ENCODE data around the gene PPP6R2. TPM values are rescaled to one million over a fixed set of nuclear protein-coding genes. Genes with fewer than 3 reads are reported as not detected.

The PPP6R2 gene
- polyA plus RNA-seq, 3 donors: 9.1 to 74.5 (median 10.3) TPM

DNA sequence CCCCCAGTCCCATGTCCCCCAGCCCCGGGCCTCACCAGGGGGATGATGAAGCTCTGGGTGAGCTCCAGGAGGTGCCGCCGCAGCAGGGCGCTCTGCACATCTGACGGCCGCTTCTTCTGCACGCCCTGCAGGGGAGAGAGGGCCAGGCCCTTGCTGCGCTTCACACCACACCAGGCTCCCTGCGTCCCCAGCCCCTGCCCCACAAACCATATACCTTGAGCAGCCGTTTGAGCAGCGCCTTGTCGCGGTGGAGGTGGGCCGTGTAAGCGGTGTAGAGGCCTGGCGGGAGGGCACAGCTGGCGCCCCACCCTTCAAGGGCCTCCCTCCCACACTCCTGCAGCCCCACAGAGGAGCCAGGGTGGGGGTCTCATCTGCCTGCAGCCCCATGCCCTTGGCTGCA is 29.5 kb upstream of the PPP6R2 start:
- no peak overlapping the region for H2AFZ ChIP-seq (ENCODE audit: insufficient read depth, low read depth, low read length, poor library complexity, severe bottlenecking)
- peak overlapping the region in 1 of 2 donors; percentile 96 for H3K4me3 Mint-ChIP-seq
- peak overlapping the region; percentile 70 to 87 for H3K27ac ChIP-seq (ENCODE audit: low read depth in 1 of 2, low read length in 2 of 2)
- H3K4me2 ChIP-seq (replicated peaks; ENCODE audit: extremely low read depth, low read length, poor library complexity, severe bottlenecking): peak overlapping the region; percentile 84
- peaks cover 0 to 2% (median 0%) of the 10 kb centered on the region in 7 donors for H3K9me3 Mint-ChIP-seq
- WGBS (ENCODE audit: insufficient coverage): 82% methylated on average over 8 of the region's 17 CpGs
- peaks cover 2 to 5% (median 3%) of the 10 kb centered on the region in 3 donors for H3K27me3 Mint-ChIP-seq (ENCODE audit: low read depth in 3 of 3)
- peaks cover 39% of the 10 kb centered on the region in 2 donors for H3K4me1 ChIP-seq (ENCODE audit: control insufficient read depth in 1 of 2, insufficient read depth in 2 of 2, low read length in 2 of 2)
- TF ChIP-seq, protein P1, sequence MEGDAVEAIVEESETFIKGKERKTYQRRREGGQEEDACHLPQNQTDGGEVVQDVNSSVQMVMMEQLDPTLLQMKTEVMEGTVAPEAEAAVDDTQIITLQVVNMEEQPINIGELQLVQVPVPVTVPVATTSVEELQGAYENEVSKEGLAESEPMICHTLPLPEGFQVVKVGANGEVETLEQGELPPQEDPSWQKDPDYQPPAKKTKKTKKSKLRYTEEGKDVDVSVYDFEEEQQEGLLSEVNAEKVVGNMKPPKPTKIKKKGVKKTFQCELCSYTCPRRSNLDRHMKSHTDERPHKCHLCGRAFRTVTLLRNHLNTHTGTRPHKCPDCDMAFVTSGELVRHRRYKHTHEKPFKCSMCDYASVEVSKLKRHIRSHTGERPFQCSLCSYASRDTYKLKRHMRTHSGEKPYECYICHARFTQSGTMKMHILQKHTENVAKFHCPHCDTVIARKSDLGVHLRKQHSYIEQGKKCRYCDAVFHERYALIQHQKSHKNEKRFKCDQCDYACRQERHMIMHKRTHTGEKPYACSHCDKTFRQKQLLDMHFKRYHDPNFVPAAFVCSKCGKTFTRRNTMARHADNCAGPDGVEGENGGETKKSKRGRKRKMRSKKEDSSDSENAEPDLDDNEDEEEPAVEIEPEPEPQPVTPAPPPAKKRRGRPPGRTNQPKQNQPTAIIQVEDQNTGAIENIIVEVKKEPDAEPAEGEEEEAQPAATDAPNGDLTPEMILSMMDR (IDR thresholded peaks at IDR 0.05): no peak
- H3K4me3 ChIP-seq (replicated peaks in 1 of 3; ENCODE audit: low read depth in 2 of 3, low read length in 3 of 3): peak overlapping the region in 1 of 3 experiments; percentile 74
- H3K79me2 ChIP-seq (ENCODE audit: insufficient read depth, low read length): peaks cover 11% of the 10 kb centered on the region
- peaks cover 0 to 4% of the 10 kb centered on the region in 2 donors for H3K36me3 ChIP-seq (replicated peaks in 1 of 2; ENCODE audit: control insufficient read depth in 1 of 2, insufficient read depth in 2 of 2, low read length in 2 of 2)
- peaks cover 36% of the 10 kb centered on the region for H3K4me1 Mint-ChIP-seq
- H3K27me3 ChIP-seq (ENCODE audit: control insufficient read depth in 2 of 2, insufficient read depth in 2 of 2, low read length in 2 of 2): no peaks in the 10 kb centered on the region
- no peaks in the 10 kb centered on the region for H3K9me3 ChIP-seq (replicated peaks in 1 of 2; ENCODE audit: control insufficient read depth in 1 of 2, insufficient read depth in 1 of 2, low read length in 2 of 2)
- DNase-seq: no peak
- intact Hi-C loops (cut with micrococcal nuclease): no loop called here
- peaks cover 2 to 5% of the 10 kb centered on the region in 2 donors for H3K36me3 Mint-ChIP-seq
- H4K20me1 ChIP-seq (ENCODE audit: insufficient read depth, low read length): no peaks in the 10 kb centered on the region
- H3K27ac Mint-ChIP-seq: peak overlapping the region in 5 of 7 donors; percentile 54 to 96 (median 85)
- peak overlapping the region; percentile 66 for H3K9ac ChIP-seq (ENCODE audit: insufficient read depth, low read length, poor library complexity, severe bottlenecking)

DNA sequence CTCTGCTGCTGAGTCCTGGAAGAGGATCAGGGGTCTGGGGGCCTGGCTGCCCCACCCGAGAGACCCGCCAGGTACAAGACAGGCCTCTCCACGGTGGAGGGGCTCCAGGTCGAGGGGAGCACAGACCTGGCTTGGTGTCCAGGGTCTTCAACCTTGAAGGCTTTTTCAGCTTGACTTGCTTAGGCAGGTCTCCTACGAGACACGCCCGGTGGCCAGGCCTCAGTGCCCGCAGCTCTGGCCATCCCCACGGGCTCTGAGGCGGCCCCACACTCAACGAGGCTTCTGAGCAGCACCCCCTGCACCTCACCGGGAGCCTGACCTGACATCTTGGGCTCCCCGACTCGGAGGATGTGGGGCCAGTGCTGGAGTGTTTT is 29.1 kb upstream of the PPP6R2 start:
- TF ChIP-seq, protein P1 (IDR thresholded peaks at IDR 0.05): no peak
- Mint-ChIP-seq H3K4me1 (peaks cover 31% of the 10 kb centered on the region), H3K4me3 (peak overlapping the region; percentile 75 to 96), H3K27me3 (ENCODE audit: low read depth in 3 of 3) (peaks cover 2 to 3% (median 3%) of the 10 kb centered on the region in 3 donors), H3K9me3 (peaks cover 0 to 2% (median 0%) of the 10 kb centered on the region in 7 donors), H3K27ac (peak overlapping the region; percentile 81 to 96 (median 92)), H3K36me3 (peaks cover 2 to 5% of the 10 kb centered on the region in 2 donors)
- H3K4me3 ChIP-seq (replicated peaks in 1 of 3; ENCODE audit: low read depth in 2 of 3, low read length in 3 of 3): peak overlapping the region in 2 of 3 experiments; percentile 43 to 74
- H3K36me3 ChIP-seq (replicated peaks in 1 of 2; ENCODE audit: control insufficient read depth in 1 of 2, insufficient read depth in 2 of 2, low read length in 2 of 2): peaks cover 0 to 4% of the 10 kb centered on the region in 2 donors
- no peaks in the 10 kb centered on the region for H3K9me3 ChIP-seq (replicated peaks in 1 of 2; ENCODE audit: control insufficient read depth in 1 of 2, insufficient read depth in 1 of 2, low read length in 2 of 2)
- peak overlapping the region; percentile 80 for H2AFZ ChIP-seq (ENCODE audit: insufficient read depth, low read depth, low read length, poor library complexity, severe bottlenecking)
- H3K9ac ChIP-seq (ENCODE audit: insufficient read depth, low read length, poor library complexity, severe bottlenecking): peak overlapping the region; percentile 66
- H3K79me2 ChIP-seq (ENCODE audit: insufficient read depth, low read length): peaks cover 11% of the 10 kb centered on the region
- 50% methylated on average over 11 of the region's 14 CpGs for WGBS (ENCODE audit: insufficient coverage)
- H4K20me1 ChIP-seq (ENCODE audit: insufficient read depth, low read length): no peaks in the 10 kb centered on the region
- H3K4me1 ChIP-seq (ENCODE audit: control insufficient read depth in 1 of 2, insufficient read depth in 2 of 2, low read length in 2 of 2): peaks cover 34% of the 10 kb centered on the region in 2 donors
- peak overlapping the region; percentile 70 to 87 for H3K27ac ChIP-seq (ENCODE audit: low read depth in 1 of 2, low read length in 2 of 2)
- H3K4me2 ChIP-seq (replicated peaks; ENCODE audit: extremely low read depth, low read length, poor library complexity, severe bottlenecking): peak overlapping the region; percentile 84
- H3K27me3 ChIP-seq (ENCODE audit: control insufficient read depth in 2 of 2, insufficient read depth in 2 of 2, low read length in 2 of 2): no peaks in the 10 kb centered on the region
- intact Hi-C loops (cut with micrococcal nuclease): no loop called here
- DNase-seq: no peak
